ENCODE results near the gene CHMP2A. TPM values are rescaled to one million over a fixed set of nuclear protein-coding genes. Genes with fewer than 3 reads are reported as not detected.

The CHMP2A gene
- total and polyA plus RNA-seq, 2 of the 13 experiments (the other 11 are each of a cell fraction or from before 2014, with no cell fraction given): 49.7 to 55.0 TPM

GRCh38 chr19:58568453-58569130, 13.7 kb upstream of the CHMP2A start:
- H3K27ac ChIP-seq (ENCODE audit: extremely low read length, insufficient read depth, low read length): no peak overlapping the region
- H3K4me2 ChIP-seq (ENCODE audit: low read depth, low read length): no peak overlapping the region
- peak; percentile 9 for TF ChIP-seq AGO2 (optimal IDR thresholded peaks at IDR 0.05; ENCODE audit: low read depth, low read length)
- TF ChIP-seq ATF5 (CRISPR knock-in tag; IDR thresholded peaks at IDR 0.05; ENCODE audit: low read depth): no peak
- no peak overlapping the region for H2AFZ ChIP-seq (ENCODE audit: low read length)
- ChIA-PET CTCF (ENCODE audit: low intra/inter-chr PET ratio, low total read pairs) (no interaction called here), POLR2A (interaction anchor here (1.0 to 1.4 kb wide), 2 partner anchors 9 kb away, joined by 6 to 8 read pairs; no protein-coding TSS in a partner anchor)
- H3K36me3 ChIP-seq (replicated peaks in 1 of 2; ENCODE audit: control insufficient read depth in 1 of 2, insufficient read depth in 2 of 2, low read length in 2 of 2): no peaks in the 10 kb centered on the region; a peak in 2 of 5 replicates
- in situ Hi-C loops (cut with HindIII; ENCODE audit: extremely low pct_ligation_motif_present, low pct_unique_long_range_greater_than_20kb) (no loop called here), intact Hi-C loops (cut with micrococcal nuclease; ENCODE audit: unreplicated experiment) (no loop called here)
- no peak overlapping the region for H3K4me3 ChIP-seq (replicated peaks in 1 of 3; ENCODE audit: insufficient read depth in 1 of 3, low read depth in 2 of 3, low read length in 3 of 3)
- no peaks in the 10 kb centered on the region for H3K9me3 ChIP-seq (ENCODE audit: low read length)
- H3K4me1 ChIP-seq (ENCODE audit: insufficient read depth, low read length): peaks cover 21% of the 10 kb centered on the region
- no peaks in the 10 kb centered on the region for H3K79me2 ChIP-seq (ENCODE audit: insufficient read depth, low read length)
- WGBS (ENCODE audit: low lambda C conversion rate): 97% methylated on average over 4 of the region's 4 CpGs
- H3K9ac ChIP-seq (ENCODE audit: insufficient read depth, low read depth, low read length): no peak overlapping the region
- no peaks in the 10 kb centered on the region for H4K20me1 ChIP-seq (ENCODE audit: insufficient read depth, low read length)
- no peaks in the 10 kb centered on the region for H3K27me3 ChIP-seq (ENCODE audit: control insufficient read depth in 1 of 2, insufficient read depth in 2 of 2, low read length in 2 of 2)
- FAIRE-seq: no peak
- no TSS peak for BruUV-seq (replicated peaks)
- DNase-seq (ENCODE audit: low spot score): no peak
- ATAC-seq: no peak

DNA sequence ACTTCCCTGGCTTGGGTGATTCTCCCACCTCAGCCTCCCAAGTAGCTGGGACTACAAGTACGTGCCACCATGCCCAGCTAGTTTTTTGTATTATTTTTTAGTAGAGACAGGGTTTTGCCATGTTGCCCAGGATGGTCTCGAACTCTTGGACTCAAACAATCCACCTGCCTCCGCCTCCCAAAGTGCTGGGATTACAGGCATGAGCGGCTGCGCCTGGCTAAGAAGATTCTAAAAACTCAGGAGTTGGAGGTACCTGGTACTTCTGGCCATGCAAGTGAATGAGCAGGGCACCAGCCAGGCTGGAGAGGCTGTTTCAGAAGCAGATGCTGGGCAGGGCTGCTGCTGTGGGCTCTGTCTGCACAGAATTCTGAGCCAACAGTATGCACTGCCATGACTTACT, 12.1 kb upstream of the CHMP2A start:
- H2AFZ ChIP-seq (ENCODE audit: low read length): no peak overlapping the region
- no peaks in the 10 kb centered on the region for H3K79me2 ChIP-seq (ENCODE audit: insufficient read depth, low read length)
- no peak overlapping the region for H3K4me2 ChIP-seq (ENCODE audit: low read depth, low read length)
- intact Hi-C loops (cut with micrococcal nuclease; ENCODE audit: unreplicated experiment) (no loop called here), in situ Hi-C loops (cut with HindIII; ENCODE audit: extremely low pct_ligation_motif_present, low pct_unique_long_range_greater_than_20kb) (no loop called here)
- FAIRE-seq (no peak), DNase-seq (ENCODE audit: low spot score) (no peak), ATAC-seq (no peak)
- CTCF ChIA-PET (ENCODE audit: low intra/inter-chr PET ratio, low total read pairs): no interaction called here
- 98% methylated on average over 5 of the region's 5 CpGs for WGBS (ENCODE audit: low lambda C conversion rate)
- no TSS peak for BruUV-seq (replicated peaks)
- no peaks in the 10 kb centered on the region for H4K20me1 ChIP-seq (ENCODE audit: insufficient read depth, low read length)
- H3K9ac ChIP-seq (ENCODE audit: insufficient read depth, low read depth, low read length): no peak overlapping the region
- H3K36me3 ChIP-seq (replicated peaks in 1 of 2; ENCODE audit: control insufficient read depth in 1 of 2, insufficient read depth in 2 of 2, low read length in 2 of 2): no peaks in the 10 kb centered on the region; a peak in 2 of 5 replicates
- TF ChIP-seq ZNF557 (CRISPR knock-in tag; IDR thresholded peaks at IDR 0.05): no peak
- no peak for TF ChIP-seq FOXP1 (IDR thresholded peaks at IDR 0.05)
- TF ChIP-seq FOXP1 (CRISPR knock-in tag; IDR thresholded peaks at IDR 0.05): no peak
- no peak for TF ChIP-seq KLF6 (CRISPR knock-in tag; IDR thresholded peaks at IDR 0.05)
- POLR2A ChIA-PET: interaction anchor here (1.2 kb wide), 1 partner anchor 16 kb away, joined by 4 read pairs; no protein-coding TSS in a partner anchor
- H3K27ac ChIP-seq (ENCODE audit: extremely low read length, insufficient read depth, low read length): no peak overlapping the region
- peaks cover 15% of the 10 kb centered on the region for H3K4me1 ChIP-seq (ENCODE audit: insufficient read depth, low read length)
- no peaks in the 10 kb centered on the region for H3K9me3 ChIP-seq (ENCODE audit: low read length)
- no peak overlapping the region for H3K4me3 ChIP-seq (replicated peaks in 1 of 3; ENCODE audit: insufficient read depth in 1 of 3, low read depth in 2 of 3, low read length in 3 of 3)
- no peaks in the 10 kb centered on the region for H3K27me3 ChIP-seq (ENCODE audit: control insufficient read depth in 1 of 2, insufficient read depth in 2 of 2, low read length in 2 of 2)
